Right lung (tissue), 5 donors: ENCODE results near the gene CENPV. TPM values are rescaled to one million over a fixed set of nuclear protein-coding genes. Genes with fewer than 3 reads are reported as not detected.

ENCODE experiments used
- DNase-seq, 2 donors: peaks; one replicate each; pipeline ENCODE4 v3.0.0-alpha.2; 2013
- polyA plus RNA-seq, 5 donors: library from polyadenylated mRNA; unstranded; fragments of 120-200 nt; gene quantifications; one replicate each; pipeline versions ENCODE4 v1.2.1 to v1.2.3, GENCODE V29; 2013; ENCODE audit warnings: inconsistent platforms in 1 of 5, low replicate concordance in 1 of 5; ENCODE audit not compliant: insufficient read length in 5 of 5, insufficient read depth in 1 of 5

The CENPV gene
- polyA plus RNA-seq, 5 donors: 78.1 to 85.2 (median 80.7) TPM

DNA sequence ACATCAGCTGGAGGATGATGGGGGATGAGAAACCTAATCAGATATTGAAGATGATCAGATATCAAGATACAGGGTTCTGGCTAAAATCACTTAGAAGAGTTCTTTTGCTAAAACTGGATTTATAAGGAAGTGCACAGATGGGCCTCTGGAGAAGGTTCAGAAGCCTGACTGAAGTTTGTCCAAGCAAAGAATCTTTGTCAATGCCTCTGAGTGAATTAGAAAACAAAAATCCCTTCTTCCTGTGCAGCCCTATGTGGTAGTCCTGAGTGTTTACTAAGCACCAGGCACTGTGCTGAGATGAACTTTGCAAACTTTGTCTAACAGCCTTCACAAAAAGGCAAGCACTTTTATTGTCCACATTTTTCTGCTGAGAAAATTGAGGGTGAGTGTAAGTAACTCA is 11.4 kb upstream of the CENPV start:
- no peak for DNase-seq

DNA sequence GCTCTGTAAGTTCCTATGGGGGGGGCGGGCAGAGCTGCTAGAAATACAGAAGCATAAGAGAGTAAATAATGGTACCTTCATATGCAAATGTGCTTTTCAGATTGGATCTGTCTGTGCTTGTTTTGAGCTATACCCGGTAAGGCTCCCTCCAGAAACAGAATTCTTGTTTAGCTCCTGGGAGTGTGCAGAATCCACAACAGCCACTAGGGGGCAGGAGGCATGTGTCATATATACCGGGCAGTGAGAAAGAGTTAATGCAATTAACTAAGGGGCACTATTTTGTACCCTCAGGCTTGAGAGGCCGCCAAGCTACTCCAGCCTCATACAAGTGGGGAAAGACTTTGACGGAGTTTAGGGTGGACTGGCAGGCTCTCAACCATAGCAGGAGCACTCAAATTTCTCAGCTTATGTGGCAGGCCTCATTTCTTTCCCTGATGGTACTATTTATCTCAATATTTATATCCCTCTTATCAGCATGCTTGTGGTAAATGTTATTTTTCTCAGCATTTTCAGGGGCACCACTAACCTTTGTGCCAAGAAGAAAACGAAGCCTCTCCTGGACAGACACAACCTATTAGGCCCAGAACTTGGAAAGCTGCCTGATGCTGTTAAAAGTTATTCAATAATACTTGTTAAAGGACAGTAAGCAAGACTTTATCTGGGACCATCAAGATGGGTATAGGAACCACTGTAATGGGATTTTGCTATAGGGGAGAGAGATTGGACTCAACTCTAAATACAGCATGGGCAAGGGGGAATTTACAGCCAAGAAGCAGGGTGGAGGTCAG is 10.7 kb upstream of the CENPV start:
- peak in 1 of 2 donors; percentile 44 for DNase-seq

DNA sequence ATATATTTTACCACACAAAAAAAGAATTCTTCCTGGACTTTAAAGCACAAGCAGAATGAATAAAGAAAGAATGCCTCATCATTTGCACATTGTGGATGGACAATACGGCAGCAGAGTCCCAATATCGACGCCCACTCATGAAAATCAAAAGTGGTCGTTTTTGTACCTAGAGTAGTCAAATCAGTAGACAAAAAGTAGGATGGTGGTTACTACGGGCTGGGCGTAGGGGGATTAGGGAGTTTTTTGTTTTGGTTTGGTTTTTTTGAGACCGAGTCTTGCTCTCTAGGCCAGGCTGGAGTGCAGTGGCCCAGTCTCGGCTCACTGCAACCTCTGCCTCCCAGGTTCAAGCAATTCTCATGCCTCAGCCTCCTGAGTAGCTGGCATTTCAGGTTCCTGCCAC is 8.6 kb upstream of the CENPV start:
- DNase-seq: no peak

DNA sequence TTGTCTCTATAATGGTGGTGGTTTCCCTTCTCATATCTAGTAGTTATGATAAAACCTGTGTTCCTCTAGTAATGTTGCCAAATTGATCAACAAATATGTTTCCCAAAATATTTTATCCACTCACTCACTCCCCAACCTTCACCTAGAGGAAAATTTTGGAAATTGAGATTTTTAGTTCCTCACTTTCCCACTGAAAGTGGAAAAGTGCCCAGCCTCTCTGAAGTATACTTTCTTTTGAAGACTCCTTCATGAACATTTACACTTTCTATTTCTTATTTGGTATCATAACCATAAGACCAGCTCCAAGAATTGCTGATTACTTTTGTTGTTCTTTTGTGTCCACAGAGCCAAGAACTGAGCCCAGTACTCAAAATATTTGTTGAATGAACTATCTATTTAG is 5.1 kb upstream of the CENPV start:
- DNase-seq: no peak

GRCh38 chr17:16354585-16354984 is 1.3 kb upstream of the CENPV start:
- DNase-seq: no peak

DNA sequence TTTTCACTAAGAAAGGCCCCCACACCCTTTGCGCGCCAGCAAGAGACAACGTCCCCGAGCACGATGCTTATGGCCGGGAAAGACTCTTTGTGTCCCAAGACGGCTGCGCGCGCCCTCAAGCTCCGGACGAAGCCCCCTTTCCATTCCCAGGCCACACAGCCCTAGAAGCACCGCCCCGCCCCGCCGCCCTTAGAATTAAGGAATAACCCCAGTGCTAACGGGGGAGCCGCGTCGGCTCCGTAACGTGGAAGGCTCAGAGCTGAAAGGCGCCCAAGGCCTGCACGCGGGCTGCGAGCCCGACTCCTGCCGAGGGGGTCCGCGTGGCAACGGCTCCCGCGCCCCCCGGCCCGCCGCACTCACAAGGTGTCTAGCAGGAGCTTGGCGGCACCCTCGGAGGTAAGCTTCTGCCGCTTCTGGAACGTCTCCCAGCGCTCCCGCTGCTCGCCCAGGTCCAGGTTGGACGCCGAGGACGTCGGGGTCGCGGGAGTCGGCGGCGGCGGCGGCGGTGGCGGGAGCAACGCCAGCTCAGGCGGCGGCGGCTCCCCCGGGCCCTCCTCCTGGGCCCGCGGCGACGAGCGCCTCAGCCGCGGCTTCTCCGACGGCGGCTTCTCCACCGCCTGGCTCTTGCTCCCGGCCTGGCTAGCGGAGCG is 477 bp downstream of the CENPV start:
- peak; percentile 55 to 57 for DNase-seq

- peak in 1 of 2 donors; percentile 40 for DNase-seq
Observed at GRCh38 chr17:16352303-16352666, 984 bp downstream of the CENPV start.

DNA sequence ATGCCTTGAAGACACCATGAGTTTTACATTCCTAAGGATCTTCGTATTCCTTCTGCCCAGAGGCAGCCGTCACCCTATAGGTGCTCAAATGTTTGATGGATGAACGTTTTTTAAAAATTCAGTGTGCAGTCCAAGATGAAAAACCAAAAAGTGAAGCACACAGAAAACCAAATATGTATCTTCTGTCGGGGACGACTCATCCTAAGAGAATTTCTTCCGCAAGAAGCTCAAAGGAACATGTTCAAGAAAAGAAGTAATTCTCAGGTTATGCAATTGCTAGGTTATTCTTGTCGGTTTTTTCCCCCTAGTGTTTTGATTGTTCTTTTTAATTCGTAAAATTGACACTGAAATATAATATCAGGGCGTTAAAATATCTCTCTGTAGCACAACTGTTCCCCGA is 1.4 kb downstream of the CENPV start:
- no peak for DNase-seq

DNA sequence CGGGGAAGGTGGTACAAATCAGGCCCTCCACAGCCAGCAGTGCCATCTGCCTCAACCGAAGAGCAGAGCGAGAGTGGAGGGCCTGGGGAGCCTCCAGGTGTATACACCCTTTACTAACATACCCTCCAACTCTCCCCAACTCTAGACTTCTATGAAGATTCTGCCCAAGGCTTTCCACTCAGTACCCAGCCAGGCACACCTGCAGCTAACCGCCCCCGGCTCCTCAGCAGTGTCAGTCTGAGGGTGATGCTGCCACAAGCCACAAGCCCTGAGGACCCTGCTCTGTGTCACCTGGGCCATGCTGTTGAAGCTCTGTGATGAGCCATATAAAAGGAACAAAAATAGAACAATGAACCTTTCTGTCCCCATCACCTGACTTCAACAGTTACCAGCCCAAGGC is 3.8 kb downstream of the CENPV start:
- DNase-seq: no peak

DNA sequence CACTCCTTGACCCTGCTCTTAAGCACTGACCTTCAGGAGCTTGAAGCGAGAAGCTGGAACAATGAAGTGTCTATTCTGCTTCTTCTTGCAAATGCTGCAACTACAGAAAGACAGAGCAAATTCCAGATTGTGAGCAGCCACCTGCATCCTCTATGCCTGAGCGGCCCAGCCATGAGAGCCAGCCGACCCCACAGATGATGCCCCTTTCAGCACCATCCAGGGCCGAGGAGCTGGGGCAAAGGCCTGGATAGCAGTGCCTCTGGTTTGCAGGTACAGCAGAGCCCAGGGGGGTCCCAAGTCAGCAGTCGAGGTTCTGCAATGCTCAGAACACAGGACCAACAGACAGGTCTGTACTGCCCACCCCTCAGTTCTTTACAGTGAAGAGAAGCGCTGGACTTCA is 4.7 kb downstream of the CENPV start:
- no peak for DNase-seq

DNA sequence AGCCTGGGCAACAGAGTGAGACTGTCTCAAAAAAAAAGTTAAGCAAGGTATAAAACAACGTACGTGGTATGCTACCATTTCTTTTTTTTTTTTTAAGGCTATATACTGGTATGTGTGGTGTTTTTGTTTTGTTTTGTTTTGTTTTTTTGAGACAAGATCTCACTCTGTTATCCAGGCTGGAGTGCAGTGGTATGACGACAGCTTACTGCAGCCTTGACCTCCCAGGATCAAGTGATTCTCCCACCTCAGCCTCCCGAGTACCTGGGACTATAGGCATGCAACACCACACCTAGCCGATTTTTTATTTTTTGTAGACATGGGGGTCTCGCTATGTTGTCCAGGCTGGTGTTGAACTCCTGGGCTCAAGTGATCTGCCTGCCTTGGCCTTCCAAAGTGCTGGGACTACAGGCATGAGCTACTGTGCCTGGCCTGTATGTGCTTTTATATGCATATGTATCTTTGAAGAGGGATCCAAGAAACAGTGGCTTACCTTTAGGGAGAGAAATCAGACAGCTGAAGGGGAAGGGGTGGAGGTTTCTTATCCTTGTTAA is 6.5 kb downstream of the CENPV start:
- no peak for DNase-seq

- no peak for DNase-seq
Observed at GRCh38 chr17:16345565-16345964, 7.7 kb downstream of the CENPV start.

DNA sequence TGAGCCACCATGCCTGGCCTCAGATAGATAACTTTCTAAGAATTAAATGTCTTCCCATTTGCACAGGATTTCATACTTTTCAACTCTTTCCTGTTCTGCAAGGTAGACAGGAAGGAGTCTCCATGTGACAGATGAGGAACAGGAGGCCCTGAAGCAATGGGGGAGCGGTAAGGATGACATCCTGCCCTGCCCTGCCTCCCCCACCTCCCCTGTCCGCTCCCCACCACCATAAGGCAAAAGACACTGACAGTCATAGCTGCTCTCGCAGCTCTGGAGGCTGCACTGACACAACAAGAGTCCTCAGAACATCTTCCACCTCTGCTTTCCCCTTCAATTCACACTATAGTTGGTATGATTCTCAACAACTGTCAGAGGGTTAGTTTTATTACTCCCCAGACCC is 9.7 kb downstream of the CENPV start:
- DNase-seq: no peak

DNA sequence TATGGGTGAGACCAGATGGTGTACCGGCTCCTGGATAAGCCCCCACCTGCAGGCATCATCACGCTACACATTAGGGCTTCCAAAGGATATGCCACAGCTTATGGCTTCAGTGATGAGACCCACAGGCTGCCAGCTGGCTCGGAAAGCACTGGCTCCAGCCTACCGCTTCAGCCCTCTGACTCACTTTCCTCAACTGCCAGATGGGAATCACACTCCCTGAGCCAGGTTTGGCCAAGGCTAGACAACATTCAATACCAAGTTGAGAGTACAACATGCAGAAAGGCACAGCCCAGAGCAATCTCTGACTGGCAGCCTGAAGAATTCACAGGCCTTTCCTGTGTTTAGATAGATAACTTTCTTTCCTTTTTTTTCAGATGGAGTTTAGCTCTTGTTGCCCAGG is 10.3 kb downstream of the CENPV start:
- DNase-seq: no peak

DNA sequence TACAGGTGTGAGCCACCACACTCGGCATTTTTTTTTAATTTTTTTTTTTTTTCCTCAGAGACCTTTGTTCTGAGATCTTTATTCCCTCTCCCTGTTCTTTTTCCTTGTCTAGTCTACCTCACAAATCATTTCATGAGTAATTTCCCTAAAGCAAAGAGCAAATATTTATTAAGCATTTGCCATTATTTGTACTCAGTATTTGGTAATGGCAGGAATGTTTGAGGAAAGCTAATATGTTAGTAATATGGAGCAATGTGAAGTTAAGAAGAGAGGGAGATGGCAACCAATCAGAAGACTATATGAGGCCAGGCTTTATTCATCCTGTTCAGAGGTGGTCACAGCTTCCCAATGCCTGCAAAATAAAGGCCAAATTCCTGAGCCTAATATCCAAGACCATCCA is 13.3 kb downstream of the CENPV start:
- no peak for DNase-seq

- DNase-seq: no peak
Observed at GRCh38 chr17:16339402-16339801, 13.9 kb downstream of the CENPV start.

- no peak for DNase-seq
Observed at GRCh38 chr17:16338391-16338790, 14.9 kb downstream of the CENPV start.

DNA sequence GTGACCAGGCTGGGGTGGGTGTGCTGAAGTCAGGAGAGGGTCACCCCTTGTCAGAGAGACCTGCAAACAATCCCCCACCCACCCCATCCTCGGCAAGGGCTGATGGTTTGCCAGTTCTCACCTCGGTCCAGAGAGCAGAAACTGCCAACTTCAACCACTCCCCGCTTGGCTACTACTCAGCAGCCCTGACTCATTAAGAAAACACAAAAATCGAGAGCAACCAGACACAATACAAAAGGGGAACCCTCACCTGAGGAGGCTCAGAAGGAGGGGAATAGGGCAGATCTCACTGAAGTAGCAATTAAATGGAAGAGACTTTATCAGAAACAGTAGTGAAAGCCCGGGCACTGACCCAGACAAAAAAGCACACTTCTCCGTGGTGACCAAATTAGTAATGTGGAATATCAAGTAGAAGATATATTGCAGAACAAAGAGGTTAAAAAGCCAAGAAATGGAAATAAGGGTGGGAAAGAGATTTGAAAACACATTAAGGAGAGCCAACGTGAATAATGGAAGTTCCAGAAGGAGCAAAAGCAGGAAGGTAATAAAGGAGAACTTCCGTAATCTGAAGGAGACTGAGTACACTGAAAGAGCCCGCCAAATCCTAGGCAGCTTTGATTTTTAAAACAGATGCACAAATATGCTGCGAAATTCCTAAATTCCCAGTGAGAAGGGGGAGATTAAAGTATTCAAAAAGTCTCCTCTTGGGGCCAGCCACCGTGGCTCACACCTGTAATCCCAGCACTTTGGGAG is 23.6 kb downstream of the CENPV start:
- no peak for DNase-seq

DNA sequence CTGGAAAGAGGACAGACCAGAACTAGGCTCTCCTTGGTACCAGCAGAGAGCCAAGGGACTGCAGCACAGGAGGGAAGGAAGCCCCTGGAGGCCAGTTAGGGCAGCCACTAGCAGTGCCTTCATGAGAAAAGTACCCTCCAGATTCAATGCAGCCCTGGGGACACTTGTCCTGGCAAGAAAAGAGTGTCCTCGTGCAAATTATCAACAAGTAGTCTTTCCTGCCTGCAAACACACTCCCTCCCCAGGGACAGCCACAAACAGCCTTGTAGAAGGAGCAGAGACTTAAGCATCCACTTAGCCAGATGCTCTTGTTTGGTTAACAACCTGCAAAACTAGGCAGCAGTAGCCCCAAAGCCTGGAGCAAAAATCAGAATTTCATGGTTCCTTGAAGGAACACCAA is 24.3 kb downstream of the CENPV start:
- no peak for DNase-seq

- no peak for DNase-seq
Observed at GRCh38 chr17:16327018-16327417, 26.3 kb downstream of the CENPV start.

GRCh38 chr17:16325964-16326363 is 27.3 kb downstream of the CENPV start:
- no peak for DNase-seq

- no peak for DNase-seq
Observed at GRCh38 chr17:16322636-16323035, 30.6 kb downstream of the CENPV start.

- no peak for DNase-seq
Observed at GRCh38 chr17:16319969-16320368, 33.3 kb downstream of the CENPV start.
